KMS-11 (cell line): ENCODE data around the gene MYOD1.

ENCODE experiments used
- H2AFZ ChIP-seq: fragments of 200-600 bp; sonication (generic); 2 replicates; pipeline ENCODE4 v1.6.1; 2016; ENCODE audit warnings: antibody characterized with exemption, mixed run types, low read depth
- H3K27ac ChIP-seq: fragments of 200-600 bp; sonication (generic); 2 replicates; pipeline ENCODE4 v1.6.1; 2016; ENCODE audit warnings: mild to moderate bottlenecking, mixed run types
- H3K27me3 ChIP-seq: fragments of 200-600 bp; sonication (generic); 2 replicates; pipeline ENCODE4 v1.6.1; 2017; ENCODE audit warnings: mild to moderate bottlenecking, low read depth, mixed run types, moderate library complexity; ENCODE audit not compliant: insufficient read depth
- H3K36me3 ChIP-seq: fragments of 200-600 bp; sonication (generic); 2 replicates; pipeline ENCODE4 v1.6.1; 2017; ENCODE audit warnings: mild to moderate bottlenecking, mixed run types; ENCODE audit not compliant: insufficient read depth
- H3K4me1 ChIP-seq: fragments of 200-600 bp; sonication (generic); 2 replicates; pipeline ENCODE4 v1.6.1; 2016; ENCODE audit warnings: mild to moderate bottlenecking, low read depth, mixed run types; ENCODE audit not compliant: poor library complexity, severe bottlenecking
- H3K4me2 ChIP-seq: fragments of 200-600 bp; sonication (generic); 2 replicates; pipeline ENCODE4 v1.7.0; 2016; ENCODE audit warnings: mild to moderate bottlenecking, mixed run types
- H3K4me3 ChIP-seq: fragments of 200-600 bp; sonication (generic); IDR thresholded peaks from 2 replicates; pipeline ENCODE4 v1.6.1; 2017; ENCODE audit warnings: low read depth, low read length, mixed read lengths; ENCODE audit not compliant: insufficient read depth
- H3K79me2 ChIP-seq: fragments of 200-600 bp; sonication (generic); 2 replicates; pipeline ENCODE4 v1.6.1; 2016; ENCODE audit warnings: low read depth, mixed run types; ENCODE audit not compliant: insufficient read depth
- H3K9ac ChIP-seq: fragments of 200-600 bp; sonication (generic); 2 replicates; pipeline ENCODE4 v1.6.1; 2016; ENCODE audit warnings: mild to moderate bottlenecking, mixed run types
- H4K20me1 ChIP-seq: fragments of 200-600 bp; sonication (generic); 2 replicates; pipeline ENCODE4 v1.6.1; 2016; ENCODE audit warnings: mild to moderate bottlenecking, mixed run types; ENCODE audit not compliant: insufficient read depth
- TF ChIP-seq, protein P1 (sequence below): fragments of 200-600 bp; sonication (generic); conservative IDR thresholded peaks from 2 replicates; pipeline ENCODE4 v1.6.1; 2017; ENCODE audit warnings: low read depth, mild to moderate bottlenecking, antibody characterized with exemption, low read length, moderate library complexity, mixed read lengths

MYOD1 gene

DNA sequence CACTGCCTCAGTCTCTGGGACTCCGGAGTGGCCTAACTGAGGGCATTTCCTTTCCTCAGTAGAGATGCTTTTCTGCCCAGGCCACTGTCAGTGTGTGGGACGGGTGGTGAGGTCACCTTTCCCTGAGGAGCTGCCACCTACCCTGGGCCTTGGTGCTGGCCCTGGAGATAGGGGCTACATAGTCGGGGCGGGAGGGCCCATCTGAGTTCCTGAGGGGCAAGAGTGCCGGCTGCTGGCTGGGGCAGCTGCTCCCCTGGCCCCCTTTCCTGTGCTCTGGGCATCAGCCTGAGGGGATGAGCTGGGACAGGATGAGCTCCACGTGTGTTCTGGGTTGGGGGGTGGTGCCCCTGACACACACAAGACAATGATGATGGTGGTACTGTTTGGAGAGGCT is 20.6 kb downstream of the MYOD1 start:
- no peak overlapping the region for H3K9ac ChIP-seq
- no peaks in the 10 kb centered on the region for H3K79me2 ChIP-seq
- H3K36me3 ChIP-seq = no peaks in the 10 kb centered on the region
- H3K27ac ChIP-seq = no peak overlapping the region
- no peak overlapping the region for H3K4me3 ChIP-seq
- H3K4me1 ChIP-seq = no peaks in the 10 kb centered on the region
- no peaks in the 10 kb centered on the region; the same call in 1 of the 2 replicates for H3K27me3 ChIP-seq
- H4K20me1 ChIP-seq = no peaks in the 10 kb centered on the region
- TF ChIP-seq, protein P1, sequence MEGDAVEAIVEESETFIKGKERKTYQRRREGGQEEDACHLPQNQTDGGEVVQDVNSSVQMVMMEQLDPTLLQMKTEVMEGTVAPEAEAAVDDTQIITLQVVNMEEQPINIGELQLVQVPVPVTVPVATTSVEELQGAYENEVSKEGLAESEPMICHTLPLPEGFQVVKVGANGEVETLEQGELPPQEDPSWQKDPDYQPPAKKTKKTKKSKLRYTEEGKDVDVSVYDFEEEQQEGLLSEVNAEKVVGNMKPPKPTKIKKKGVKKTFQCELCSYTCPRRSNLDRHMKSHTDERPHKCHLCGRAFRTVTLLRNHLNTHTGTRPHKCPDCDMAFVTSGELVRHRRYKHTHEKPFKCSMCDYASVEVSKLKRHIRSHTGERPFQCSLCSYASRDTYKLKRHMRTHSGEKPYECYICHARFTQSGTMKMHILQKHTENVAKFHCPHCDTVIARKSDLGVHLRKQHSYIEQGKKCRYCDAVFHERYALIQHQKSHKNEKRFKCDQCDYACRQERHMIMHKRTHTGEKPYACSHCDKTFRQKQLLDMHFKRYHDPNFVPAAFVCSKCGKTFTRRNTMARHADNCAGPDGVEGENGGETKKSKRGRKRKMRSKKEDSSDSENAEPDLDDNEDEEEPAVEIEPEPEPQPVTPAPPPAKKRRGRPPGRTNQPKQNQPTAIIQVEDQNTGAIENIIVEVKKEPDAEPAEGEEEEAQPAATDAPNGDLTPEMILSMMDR = no peak
- H3K4me2 ChIP-seq = no peak overlapping the region
- H2AFZ ChIP-seq = no peak overlapping the region

DNA sequence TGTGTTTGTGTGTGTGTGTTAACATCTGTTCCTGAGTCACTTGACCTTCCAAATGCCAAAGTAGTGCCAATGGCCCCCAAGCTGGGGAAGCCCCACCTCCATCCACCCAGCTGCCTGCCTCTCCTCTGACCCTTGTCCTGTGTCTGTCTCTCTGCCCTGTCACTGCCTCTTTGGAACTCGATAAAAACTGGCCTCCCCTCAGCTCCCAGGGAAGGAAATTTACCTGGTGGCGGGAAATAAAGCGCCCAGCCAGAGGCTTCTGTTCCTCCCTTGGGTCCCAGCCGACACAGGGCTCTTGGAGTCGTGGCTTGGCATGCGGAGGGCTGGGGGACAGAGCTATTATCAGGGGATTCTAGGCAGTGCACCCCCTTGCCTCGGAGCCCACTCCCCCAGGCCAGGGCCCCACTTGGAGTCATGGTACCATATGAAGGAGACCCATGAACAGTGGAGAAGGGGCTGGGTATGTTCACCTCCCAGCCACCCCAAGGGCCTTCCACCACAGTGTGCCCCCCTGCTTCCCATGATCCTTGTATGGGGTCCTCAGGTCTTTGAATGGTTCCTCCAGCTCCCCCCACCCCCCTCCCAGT is 21.4 kb downstream of the MYOD1 start:
- no peak overlapping the region for H3K9ac ChIP-seq
- H3K36me3 ChIP-seq = no peaks in the 10 kb centered on the region
- H3K79me2 ChIP-seq = no peaks in the 10 kb centered on the region
- no peak overlapping the region for H3K4me2 ChIP-seq
- H3K4me3 ChIP-seq = no peak overlapping the region
- TF ChIP-seq, protein P1 = no peak
- H2AFZ ChIP-seq = no peak overlapping the region
- peaks cover 2% of the 10 kb centered on the region; the same call in 1 of the 2 replicates for H3K27me3 ChIP-seq
- H4K20me1 ChIP-seq = no peaks in the 10 kb centered on the region
- no peak overlapping the region for H3K27ac ChIP-seq
- H3K4me1 ChIP-seq = no peaks in the 10 kb centered on the region

DNA sequence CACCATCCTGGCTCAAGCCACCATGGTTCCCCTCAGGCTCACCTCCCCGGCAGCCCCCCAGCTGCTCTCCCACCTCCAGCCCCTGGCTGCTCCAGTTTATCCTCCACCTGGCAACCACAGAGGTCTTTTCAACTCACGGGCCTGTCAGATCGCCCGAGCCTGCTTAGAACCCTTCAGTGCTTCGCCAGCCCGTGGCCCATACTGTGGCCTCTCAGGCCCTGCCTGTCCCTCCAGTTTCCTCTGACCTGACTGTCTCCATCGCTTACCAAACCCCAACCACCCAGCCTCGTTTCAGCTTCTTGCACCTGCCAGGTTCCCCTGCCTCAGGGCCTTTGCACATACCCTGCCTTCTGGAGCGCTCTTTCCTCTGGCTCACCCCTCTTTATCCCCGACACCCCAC is 22.1 kb downstream of the MYOD1 start:
- TF ChIP-seq, protein P1 = no peak
- Histone ChIP-seq H3K36me3 (no peaks in the 10 kb centered on the region), H3K27me3 (peaks cover 6% of the 10 kb centered on the region; the same call in 1 of the 2 replicates)

DNA sequence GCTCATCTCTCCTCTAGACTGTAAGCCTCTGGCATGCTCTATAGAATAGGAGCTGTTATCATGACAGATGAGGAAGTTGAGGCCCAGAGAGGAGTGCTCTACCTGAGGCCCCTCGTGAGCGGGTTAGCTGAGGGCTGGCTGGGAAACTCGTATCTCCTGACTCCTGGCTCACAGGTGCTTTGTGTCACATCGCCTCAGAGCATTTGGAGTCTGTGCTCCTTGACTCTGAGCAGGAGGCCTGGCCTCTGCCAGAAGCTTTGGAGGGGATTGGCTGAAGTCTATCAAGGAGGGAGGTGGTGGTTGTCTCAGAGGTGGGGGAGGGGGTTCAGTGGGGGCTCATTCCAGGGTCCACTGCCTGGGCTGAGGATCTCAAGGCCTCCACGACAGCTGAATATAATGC is 22.6 kb downstream of the MYOD1 start:
- Histone ChIP-seq H3K27me3 (peaks cover 8% of the 10 kb centered on the region; the same call in 1 of the 2 replicates), H3K79me2 (no peaks in the 10 kb centered on the region), H4K20me1 (no peaks in the 10 kb centered on the region), H3K4me3 (no peak overlapping the region), H3K4me2 (no peak overlapping the region), H3K4me1 (no peaks in the 10 kb centered on the region), H3K27ac (no peak overlapping the region), H3K36me3 (no peaks in the 10 kb centered on the region), H2AFZ (no peak overlapping the region), H3K9ac (no peak overlapping the region)
- TF ChIP-seq, protein P1 = no peak

More for the DNA sequence above, 22.1 kb downstream of the MYOD1 start:
- Histone ChIP-seq H4K20me1 (no peaks in the 10 kb centered on the region), H3K27ac (no peak overlapping the region), H2AFZ (no peak overlapping the region), H3K9ac (no peak overlapping the region), H3K79me2 (no peaks in the 10 kb centered on the region), H3K4me1 (no peaks in the 10 kb centered on the region), H3K4me2 (no peak overlapping the region), H3K4me3 (no peak overlapping the region)
